HS-5 (cell line): ENCODE measurements around the gene COPS7A.

Experiments
- DNase-seq: peaks from one replicate; pipeline ENCODE4 v3.0.0-alpha.2; 2012; ENCODE audit warnings: low read depth

Gene COPS7A

GRCh38 chr12:6751767-6752166, 27.9 kb downstream of the COPS7A start:
- no peak for DNase-seq

- no peak for DNase-seq
Measured at GRCh38 chr12:6752167-6752920, 28.5 kb downstream of the COPS7A start.

- DNase-seq = peak; percentile 95
Measured at GRCh38 chr12:6752921-6753771, 29.3 kb downstream of the COPS7A start, which contains the start of gene MLF2. MLF2 (minus strand) TSS chr12:6753141; CDS start chr12:6752334, 807 bp downstream.

GRCh38 chr12:6753772-6754356, 30.0 kb downstream of the COPS7A start:
- DNase-seq = no peak

GRCh38 chr12:6754411-6754810, 30.6 kb downstream of the COPS7A start:
- DNase-seq = no peak

GRCh38 chr12:6757028-6757690, 33.3 kb downstream of the COPS7A start:
- DNase-seq = no peak

GRCh38 chr12:6758506-6759095, 34.8 kb downstream of the COPS7A start:
- no peak for DNase-seq

GRCh38 chr12:6759741-6760140, 35.9 kb downstream of the COPS7A start:
- DNase-seq = no peak

GRCh38 chr12:6763380-6763779, 39.5 kb downstream of the COPS7A start:
- no peak for DNase-seq

GRCh38 chr12:6764011-6764828, 40.4 kb downstream of the COPS7A start:
- DNase-seq = peak; percentile 97

GRCh38 chr12:6765048-6765633, 41.3 kb downstream of the COPS7A start:
- no peak for DNase-seq

GRCh38 chr12:6765634-6766581, 42.1 kb downstream of the COPS7A start, which contains the start of gene PTMS:
PTMS (plus strand) TSS chr12:6766363; CDS start chr12:6766706, 343 bp downstream.
- peak; percentile 69 for DNase-seq

GRCh38 chr12:6766651-6767349, 43.0 kb downstream of the COPS7A start:
- no peak for DNase-seq

GRCh38 chr12:6767353-6768319, 43.8 kb downstream of the COPS7A start:
- DNase-seq = no peak

- DNase-seq = no peak
Measured at GRCh38 chr12:6768437-6768914, 44.6 kb downstream of the COPS7A start.

GRCh38 chr12:6768990-6769389, 45.1 kb downstream of the COPS7A start:
- no peak for DNase-seq

- DNase-seq = no peak
Measured at GRCh38 chr12:6769666-6770065, 45.8 kb downstream of the COPS7A start.
